MCF 10A (cell line): ENCODE data around the gene SKOR1. TPM values are rescaled to one million over a fixed set of nuclear protein-coding genes. Genes with fewer than 3 reads are reported as not detected.

ENCODE experiments used
- BruUV-seq: library from RNA; stranded (reverse); fragments of 400-500 nt; replicated peaks from 2 replicates; lab custom pipeline; 2021; lab: Mats Ljungman, UMichigan
- CTCF ChIA-PET: fragments of 300-600 bp; sonication (Branson Sonifier 250); formaldehyde crosslinking; extraction: SDS; loops from one replicate; lab custom pipeline; 2021; ENCODE audit warnings: antibody characterized with exemption, inconsistent platforms; lab: Yijun Ruan, JAX
- POLR2A ChIA-PET: fragments of 300-600, 350-650 bp; sonication (Branson Sonifier 250); formaldehyde crosslinking; extraction: SDS; loops from one replicate; lab custom pipeline; 2020; ENCODE audit warnings: antibody characterized with exemption, inconsistent platforms; lab: Yijun Ruan, JAX
- DNase-seq: peaks from one replicate; pipeline ENCODE4 v3.0.0-alpha.2; 2018; ENCODE audit not compliant: unreplicated experiment
- H3K27ac Mint-ChIP-seq: one replicate; pipeline ENCODE4 v1.8.0; 2022; ENCODE audit warnings: mild to moderate bottlenecking, low read depth, mixed read lengths; ENCODE audit not compliant: unreplicated experiment
- H3K27me3 Mint-ChIP-seq: one replicate; pipeline ENCODE4 v1.8.0; 2022; ENCODE audit warnings: mixed read lengths; ENCODE audit not compliant: insufficient read depth, unreplicated experiment
- H3K36me3 Mint-ChIP-seq: one replicate; pipeline ENCODE4 v1.8.0; 2022; ENCODE audit warnings: mild to moderate bottlenecking, moderate library complexity, mixed read lengths; ENCODE audit not compliant: insufficient read depth, unreplicated experiment
- H3K4me1 Mint-ChIP-seq: one replicate; pipeline ENCODE4 v1.8.0; 2022; ENCODE audit warnings: mixed read lengths; ENCODE audit not compliant: insufficient read depth, unreplicated experiment
- H3K4me3 Mint-ChIP-seq: one replicate; pipeline ENCODE4 v1.8.0; 2022; ENCODE audit warnings: mild to moderate bottlenecking, moderate library complexity, mixed read lengths; ENCODE audit not compliant: unreplicated experiment
- H3K9me3 Mint-ChIP-seq: one replicate; pipeline ENCODE4 v1.8.0; 2022; ENCODE audit warnings: mixed read lengths; ENCODE audit not compliant: unreplicated experiment
- CTCF ChIP-seq: fragments of 200-600 bp; IDR thresholded peaks from one replicate; pipeline ENCODE4 v1.8.0; 2022; ENCODE audit warnings: antibody characterized with exemption, mild to moderate bottlenecking; ENCODE audit not compliant: unreplicated experiment
- intact Hi-C: fragments of 100-400 bp; cut with micrococcal nuclease; formaldehyde crosslinking; loops from 2 replicates; pipeline ENCODE4 v1.14.1; 2022
- total RNA-seq: library from RNA; stranded (reverse); gene quantifications from 2 replicates; pipeline ENCODE4 v1.2.3, GENCODE V29; 2022

Gene SKOR1
- total RNA-seq, 1 experiment from 2014 or later: 0.07 TPM

GRCh38 chr15:67813104-67813634 lies 12.1 kb upstream of the SKOR1 start:
- POLR2A ChIA-PET: no interaction called here
- no peak overlapping the region for H3K27ac Mint-ChIP-seq
- H3K4me3 Mint-ChIP-seq: no peak overlapping the region
- intact Hi-C loops: no loop called here
- no peaks in the 10 kb centered on the region for H3K36me3 Mint-ChIP-seq
- no peaks in the 10 kb centered on the region for H3K9me3 Mint-ChIP-seq
- CTCF ChIA-PET: no interaction called here
- no peaks in the 10 kb centered on the region for H3K27me3 Mint-ChIP-seq
- no TSS peak for BruUV-seq
- DNase-seq: no peak
- H3K4me1 Mint-ChIP-seq: no peaks in the 10 kb centered on the region
- no peak for TF ChIP-seq CTCF

GRCh38 chr15:67815036-67815592 lies 10.2 kb upstream of the SKOR1 start:
- Mint-ChIP-seq H3K4me3 (no peak overlapping the region), H3K36me3 (no peaks in the 10 kb centered on the region), H3K27me3 (peaks cover under 1% of the 10 kb centered on the region), H3K4me1 (no peaks in the 10 kb centered on the region), H3K9me3 (no peaks in the 10 kb centered on the region), H3K27ac (no peak overlapping the region)
- intact Hi-C loops: no loop called here
- BruUV-seq: no TSS peak
- ChIA-PET CTCF (interaction anchor here (1.2 kb wide), 1 partner anchor 9 kb away, joined by 3 read pairs; no protein-coding TSS in a partner anchor), POLR2A (no interaction called here)
- no peak for TF ChIP-seq CTCF
- DNase-seq: no peak

- ChIA-PET POLR2A (no interaction called here), CTCF (interaction anchor here (0.9 to 1.0 kb wide), 2 partner anchors 19 to 360 kb away, joined by 3 to 4 read pairs; no protein-coding TSS in a partner anchor)
- intact Hi-C loops: no loop called here
Measured at GRCh38 chr15:67816668-67817067, 8.6 kb upstream of the SKOR1 start.

GRCh38 chr15:67818464-67818863 lies 6.8 kb upstream of the SKOR1 start:
- intact Hi-C loops: no loop called here
- TF ChIP-seq CTCF: no peak
- peaks cover 7% of the 10 kb centered on the region for H3K4me1 Mint-ChIP-seq
- no peak overlapping the region for H3K27ac Mint-ChIP-seq
- no peak overlapping the region for H3K4me3 Mint-ChIP-seq
- no TSS peak for BruUV-seq
- POLR2A ChIA-PET: no interaction called here
- H3K9me3 Mint-ChIP-seq: no peaks in the 10 kb centered on the region
- no peak for DNase-seq
- CTCF ChIA-PET: interaction anchor here (0.6 to 0.7 kb wide), 2 partner anchors 76 to 361 kb away, joined by 3 to 4 read pairs; no protein-coding TSS in a partner anchor
- H3K36me3 Mint-ChIP-seq: no peaks in the 10 kb centered on the region
- peaks cover 34% of the 10 kb centered on the region for H3K27me3 Mint-ChIP-seq

More at GRCh38 chr15:67816668-67817067, 8.6 kb upstream of the SKOR1 start:
- Mint-ChIP-seq H3K27me3 (peaks cover 16% of the 10 kb centered on the region), H3K4me1 (peaks cover 2% of the 10 kb centered on the region), H3K4me3 (no peak overlapping the region), H3K36me3 (no peaks in the 10 kb centered on the region), H3K9me3 (no peaks in the 10 kb centered on the region), H3K27ac (no peak overlapping the region)
- no peak for TF ChIP-seq CTCF
- no peak for DNase-seq
- no TSS peak for BruUV-seq
